Endodermal cell (in vitro differentiated cells): ENCODE measurements around the gene KRT72. TPM values are rescaled to one million over a fixed set of nuclear protein-coding genes. Genes with fewer than 3 reads are reported as not detected.

ENCODE experiments used
- DNase-seq: peaks from one replicate; pipeline ENCODE4 v3.0.0-alpha.2; 2017
- H3K27ac ChIP-seq: 2 replicates; pipeline ENCODE4 v1.5.1; 2013; ENCODE audit warnings: mild to moderate bottlenecking, low read depth, low read length, moderate library complexity
- H3K27me3 ChIP-seq: 2 replicates; pipeline ENCODE4 v1.6.1; 2013; ENCODE audit warnings: mild to moderate bottlenecking, low read length, moderate library complexity; ENCODE audit not compliant: insufficient read depth, control insufficient read depth, poor library complexity, severe bottlenecking
- H3K36me3 ChIP-seq: 2 replicates; pipeline ENCODE4 v1.7.0; 2013; ENCODE audit warnings: mild to moderate bottlenecking, low read length, moderate library complexity; ENCODE audit not compliant: control insufficient read depth, insufficient read depth
- H3K4me1 ChIP-seq: one replicate; pipeline ENCODE4 v1.7.0; 2013; ENCODE audit warnings: low read length; ENCODE audit not compliant: control insufficient read depth, insufficient read depth
- H3K4me3 ChIP-seq: 2 replicates; pipeline ENCODE4 v1.5.1; 2013; ENCODE audit warnings: mild to moderate bottlenecking, low read length, moderate library complexity
- H3K9ac ChIP-seq: 2 replicates; pipeline ENCODE4 v1.6.1; 2013; ENCODE audit warnings: mild to moderate bottlenecking, low read length, moderate library complexity; ENCODE audit not compliant: poor library complexity, severe bottlenecking; ENCODE audit errors: extremely low read depth
- H3K9me3 ChIP-seq: 2 replicates; pipeline ENCODE4 v1.6.1; 2013; ENCODE audit warnings: mild to moderate bottlenecking, low read length, moderate library complexity; ENCODE audit not compliant: control insufficient read depth
- H3K27ac Mint-ChIP-seq: 2 replicates; pipeline ENCODE4 v1.8.0; 2020; ENCODE audit warnings: mixed read lengths
- H3K27me3 Mint-ChIP-seq: 2 replicates; pipeline ENCODE4 v1.8.0; 2021; ENCODE audit warnings: mild to moderate bottlenecking, mixed read lengths; ENCODE audit not compliant: insufficient read depth
- H3K36me3 Mint-ChIP-seq: 2 replicates; pipeline ENCODE4 v1.8.0; 2020; ENCODE audit warnings: low read depth, mixed read lengths
- H3K4me1 Mint-ChIP-seq: 2 replicates; pipeline ENCODE4 v1.8.0; 2020; ENCODE audit warnings: mixed read lengths
- H3K4me3 Mint-ChIP-seq: 2 replicates; pipeline ENCODE4 v1.8.0; 2020; ENCODE audit warnings: mild to moderate bottlenecking, moderate library complexity, mixed read lengths
- H3K9me3 Mint-ChIP-seq: 2 replicates; pipeline ENCODE4 v1.8.0; 2020; ENCODE audit warnings: mild to moderate bottlenecking, mixed read lengths
- WGBS, 2 experiments: methylation state at CpG; one replicate each; pipeline versions ENCODE4 v1.1.5 to v1.1.7; 2013; ENCODE audit warnings: missing lambda C conversion rate in 2 of 2, mixed read lengths in 1 of 2; ENCODE audit not compliant: insufficient coverage in 1 of 2, insufficient read length in 1 of 2; 5-methylcytosine and 5-hydroxymethylcytosine counted together
- total RNA-seq, 2 donors: library from RNA; stranded (reverse); fragmentation: NEBNext Ultra II Directional in 1 of 2; extraction: Animal tissue kit (Norgen Biotek cat#: 25700) in 1 of 2; gene quantifications; 2 replicates in 1 of 2; 3 replicates in 1 of 2; pipeline ENCODE4 v1.2.1, GENCODE V29; 2021
- TF ChIP-seq, protein P1 (sequence below): fragments of 200-600 bp; sonication (generic); conservative IDR thresholded peaks from 2 replicates; pipeline ENCODE4 v1.5.0; 2021; ENCODE audit warnings: antibody characterized with exemption, mild to moderate bottlenecking

Gene KRT72
- total RNA-seq, 2 donors from 2014 or later = not detected

DNA sequence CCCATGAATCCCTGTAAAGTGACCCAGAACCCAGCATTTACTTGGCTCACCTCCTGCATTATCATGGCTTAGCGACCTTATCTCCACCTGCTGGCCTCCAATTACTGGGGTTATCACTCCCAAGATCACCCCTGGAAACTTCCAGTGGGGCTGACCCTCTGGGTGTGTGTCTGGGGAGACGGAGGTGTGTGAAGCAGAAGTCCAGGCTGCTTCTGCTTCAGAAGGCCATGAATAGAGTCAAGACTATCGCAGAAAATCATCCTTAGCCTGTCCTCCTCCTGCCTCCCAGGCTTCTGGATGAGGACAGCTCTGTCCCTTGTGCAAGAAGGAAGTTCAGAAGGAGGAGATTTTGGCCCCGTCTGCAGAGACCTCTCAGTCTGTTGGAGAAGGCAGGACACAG is 408 bp upstream of the KRT72 start:
- Mint-ChIP-seq H3K4me1 (peaks cover 6% of the 10 kb centered on the region), H3K36me3 (no peaks in the 10 kb centered on the region), H3K27ac (no peak overlapping the region), H3K9me3 (no peaks in the 10 kb centered on the region), H3K27me3 (peaks cover 79% of the 10 kb centered on the region), H3K4me3 (no peak overlapping the region)
- Histone ChIP-seq H3K36me3 (no peaks in the 10 kb centered on the region), H3K4me1 (no peaks in the 10 kb centered on the region), H3K9me3 (no peaks in the 10 kb centered on the region), H3K27me3 (peaks cover 37% of the 10 kb centered on the region), H3K9ac (no peak overlapping the region), H3K4me3 (no peak overlapping the region), H3K27ac (no peak overlapping the region)
- WGBS, 2 experiments = 88 to 100% methylated on average over 1 to 4 of the region's 4 CpGs
- TF ChIP-seq, protein P1, sequence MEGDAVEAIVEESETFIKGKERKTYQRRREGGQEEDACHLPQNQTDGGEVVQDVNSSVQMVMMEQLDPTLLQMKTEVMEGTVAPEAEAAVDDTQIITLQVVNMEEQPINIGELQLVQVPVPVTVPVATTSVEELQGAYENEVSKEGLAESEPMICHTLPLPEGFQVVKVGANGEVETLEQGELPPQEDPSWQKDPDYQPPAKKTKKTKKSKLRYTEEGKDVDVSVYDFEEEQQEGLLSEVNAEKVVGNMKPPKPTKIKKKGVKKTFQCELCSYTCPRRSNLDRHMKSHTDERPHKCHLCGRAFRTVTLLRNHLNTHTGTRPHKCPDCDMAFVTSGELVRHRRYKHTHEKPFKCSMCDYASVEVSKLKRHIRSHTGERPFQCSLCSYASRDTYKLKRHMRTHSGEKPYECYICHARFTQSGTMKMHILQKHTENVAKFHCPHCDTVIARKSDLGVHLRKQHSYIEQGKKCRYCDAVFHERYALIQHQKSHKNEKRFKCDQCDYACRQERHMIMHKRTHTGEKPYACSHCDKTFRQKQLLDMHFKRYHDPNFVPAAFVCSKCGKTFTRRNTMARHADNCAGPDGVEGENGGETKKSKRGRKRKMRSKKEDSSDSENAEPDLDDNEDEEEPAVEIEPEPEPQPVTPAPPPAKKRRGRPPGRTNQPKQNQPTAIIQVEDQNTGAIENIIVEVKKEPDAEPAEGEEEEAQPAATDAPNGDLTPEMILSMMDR = no peak
- DNase-seq = peak; percentile 34

DNA sequence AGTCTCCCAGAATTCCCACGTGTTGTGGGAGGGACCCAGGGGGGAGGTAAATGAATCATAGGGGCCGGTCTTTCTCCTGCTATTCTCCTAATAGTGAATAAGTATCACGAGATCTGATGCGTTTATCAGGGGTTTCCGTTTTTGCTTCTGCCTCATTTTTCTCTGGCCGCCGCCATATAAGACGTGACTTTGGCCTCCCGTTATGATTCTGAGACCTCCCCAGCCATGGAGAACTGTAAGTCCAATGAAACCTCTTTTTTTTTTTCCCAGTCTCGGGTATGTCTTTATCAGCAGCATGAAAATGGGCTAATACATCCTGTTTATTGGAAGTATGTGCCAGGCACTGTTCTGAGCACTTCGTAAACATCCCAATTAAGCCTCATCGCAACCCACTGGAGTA is 788 bp downstream of the KRT72 start:
- no peaks in the 10 kb centered on the region for H3K36me3 ChIP-seq
- peaks cover 6% of the 10 kb centered on the region for H3K4me1 Mint-ChIP-seq
- no peak overlapping the region for H3K27ac ChIP-seq
- no peak overlapping the region for H3K9ac ChIP-seq
- no peaks in the 10 kb centered on the region for H3K9me3 Mint-ChIP-seq
- H3K27me3 Mint-ChIP-seq = peaks cover 71% of the 10 kb centered on the region
- no peak overlapping the region for H3K4me3 ChIP-seq
- no peaks in the 10 kb centered on the region for H3K9me3 ChIP-seq
- DNase-seq = peak; percentile 6
- WGBS, 2 experiments = 93 to 94% methylated on average over 12 of the region's 12 CpGs
- H3K4me3 Mint-ChIP-seq = no peak overlapping the region
- no peaks in the 10 kb centered on the region for H3K36me3 Mint-ChIP-seq
- no peaks in the 10 kb centered on the region for H3K4me1 ChIP-seq
- H3K27ac Mint-ChIP-seq = no peak overlapping the region
- TF ChIP-seq, protein P1 = no peak
- H3K27me3 ChIP-seq = peaks cover 28% of the 10 kb centered on the region

DNA sequence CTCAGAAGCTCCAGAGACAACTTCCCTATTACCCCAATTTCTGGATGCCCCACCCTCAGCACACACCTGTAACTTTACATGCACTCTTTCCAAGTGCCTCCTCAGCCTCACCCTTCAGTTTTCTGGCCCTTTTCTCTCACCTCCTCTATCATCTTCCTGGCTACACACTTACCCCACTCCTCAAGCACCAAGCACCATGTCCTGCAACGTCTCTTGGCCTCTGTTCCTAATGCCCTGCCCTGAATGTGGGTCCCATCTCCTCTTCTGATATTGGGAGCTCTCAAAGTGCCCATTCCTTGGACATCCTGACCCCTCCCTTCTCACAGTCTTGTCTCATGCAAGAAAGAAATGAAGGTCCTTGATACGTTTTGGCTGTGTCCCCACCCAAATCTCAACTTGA is 1.2 kb downstream of the KRT72 start:
- Histone ChIP-seq H3K36me3 (no peaks in the 10 kb centered on the region), H3K9ac (no peak overlapping the region), H3K9me3 (no peaks in the 10 kb centered on the region), H3K27me3 (peaks cover 26% of the 10 kb centered on the region), H3K4me1 (no peaks in the 10 kb centered on the region), H3K4me3 (no peak overlapping the region), H3K27ac (no peak overlapping the region)
- DNase-seq = peak; percentile 25
- H3K27ac Mint-ChIP-seq = no peak overlapping the region
- no peaks in the 10 kb centered on the region for H3K36me3 Mint-ChIP-seq
- no peak overlapping the region for H3K4me3 Mint-ChIP-seq
- peaks cover 68% of the 10 kb centered on the region for H3K27me3 Mint-ChIP-seq
- peaks cover 6% of the 10 kb centered on the region for H3K4me1 Mint-ChIP-seq
- H3K9me3 Mint-ChIP-seq = no peaks in the 10 kb centered on the region
- TF ChIP-seq, protein P1 = no peak
- 83 to 91% methylated on average over 2 of the region's 2 CpGs for WGBS, 2 experiments
